CD8-positive, alpha-beta memory T cell (primary cell): ENCODE results near the gene CCDC85A. TPM values are rescaled to one million over a fixed set of nuclear protein-coding genes. Genes with fewer than 3 reads are reported as not detected.

ENCODE experiments used
- CTCF ChIA-PET: fragments of 350-600 bp; sonication (Branson Sonifier 250); formaldehyde crosslinking; loops from one replicate; lab custom pipeline; 2021; ENCODE audit warnings: antibody characterized with exemption; lab: Charles Lee
- POLR2A ChIA-PET: fragments of 350-600 bp; sonication (Branson Sonifier 250); formaldehyde crosslinking; loops from one replicate; lab custom pipeline; 2021; ENCODE audit warnings: antibody characterized with exemption; lab: Charles Lee
- DNase-seq, 5 donors: peaks; one replicate each; pipeline versions ENCODE4 v3.0.0 to v3.0.0-alpha.2; 2020 to 2022; ENCODE audit warnings: mixed read lengths in 1 of 5
- H3K27ac ChIP-seq: one replicate; pipeline ENCODE4 v1.7.0; 2013; ENCODE audit warnings: low read depth, mild to moderate bottlenecking, low read length, moderate library complexity
- H3K27me3 ChIP-seq: 2 replicates; pipeline ENCODE4 v1.7.0; 2013; ENCODE audit warnings: low read length, mild to moderate bottlenecking; ENCODE audit not compliant: insufficient read depth, poor library complexity, severe bottlenecking
- H3K36me3 ChIP-seq: 2 replicates; pipeline ENCODE4 v1.7.0; 2013; ENCODE audit warnings: mild to moderate bottlenecking, low read length, moderate library complexity; ENCODE audit not compliant: insufficient read depth
- H3K4me1 ChIP-seq: 2 replicates; pipeline ENCODE4 v1.7.0; 2013; ENCODE audit warnings: mild to moderate bottlenecking, low read length, moderate library complexity; ENCODE audit not compliant: insufficient read depth
- H3K4me3 ChIP-seq: 2 replicates; pipeline ENCODE4 v1.7.0; 2013; ENCODE audit warnings: mild to moderate bottlenecking, low read length
- H3K9me3 ChIP-seq: 2 replicates; pipeline ENCODE4 v1.7.0; 2013; ENCODE audit warnings: mild to moderate bottlenecking, low read length
- H3K27ac Mint-ChIP-seq, 8 donors: one replicate each; pipeline ENCODE4 v1.8.0; 2020 to 2021; ENCODE audit warnings: mixed read lengths in 8 of 8, mild to moderate bottlenecking in 6 of 8, inconsistent platforms in 3 of 8, moderate library complexity in 3 of 8
- H3K27me3 Mint-ChIP-seq, 2 donors: one replicate each; pipeline ENCODE4 v1.8.0; 2020 to 2021; ENCODE audit warnings: mixed read lengths in 2 of 2, mild to moderate bottlenecking in 1 of 2, moderate library complexity in 1 of 2
- H3K36me3 Mint-ChIP-seq, 3 donors: one replicate each; pipeline ENCODE4 v1.8.0; 2020 to 2021; ENCODE audit warnings: mixed read lengths in 3 of 3, inconsistent platforms in 1 of 3, mild to moderate bottlenecking in 1 of 3
- H3K4me1 Mint-ChIP-seq, 3 donors: one replicate each; pipeline ENCODE4 v1.8.0; 2020 to 2021; ENCODE audit warnings: mixed read lengths in 3 of 3, inconsistent platforms in 1 of 3, mild to moderate bottlenecking in 1 of 3
- H3K4me3 Mint-ChIP-seq, 7 donors: one replicate each; pipeline ENCODE4 v1.8.0; 2020 to 2021; ENCODE audit warnings: mixed read lengths in 7 of 7, mild to moderate bottlenecking in 6 of 7, moderate library complexity in 4 of 7, inconsistent platforms in 2 of 7
- H3K9me3 Mint-ChIP-seq, 5 donors: one replicate each; pipeline ENCODE4 v1.8.0; 2020 to 2022; ENCODE audit warnings: mixed read lengths in 5 of 5, mild to moderate bottlenecking in 3 of 5, moderate library complexity in 2 of 5, inconsistent platforms in 1 of 5
- polyA plus RNA-seq: library from polyadenylated mRNA; unstranded; fragments of 300-500 nt; fragmentation: Illumina TruSeq; gene quantifications from one replicate; pipeline ENCODE4 v1.2.3, GENCODE V29; 2021
- total RNA-seq, 2 experiments: library from RNA; stranded (reverse); gene quantifications; one replicate each; pipeline ENCODE4 v1.2.3, GENCODE V29; 2021

Gene CCDC85A
- total and polyA plus RNA-seq, 3 experiments from 2014 or later, result not detected

GRCh38 chr2:56231361-56231760 lies 47.6 kb downstream of the CCDC85A start:
- no peak for DNase-seq
- no peak overlapping the region for H3K27ac Mint-ChIP-seq
- no peaks in the 10 kb centered on the region for H3K9me3 ChIP-seq
- POLR2A ChIA-PET, result no interaction called here
- H3K36me3 ChIP-seq, result no peaks in the 10 kb centered on the region
- H3K4me3 Mint-ChIP-seq, result no peak overlapping the region
- no peak overlapping the region for H3K27ac ChIP-seq
- H3K27me3 ChIP-seq, result no peaks in the 10 kb centered on the region
- H3K4me1 ChIP-seq, result no peaks in the 10 kb centered on the region
- H3K4me1 Mint-ChIP-seq, result no peaks in the 10 kb centered on the region
- CTCF ChIA-PET, result no interaction called here
- H3K27me3 Mint-ChIP-seq, result no peaks in the 10 kb centered on the region
- no peak overlapping the region for H3K4me3 ChIP-seq
- peaks cover 6 to 19% (median 8%) of the 10 kb centered on the region in 5 donors for H3K9me3 Mint-ChIP-seq
- no peaks in the 10 kb centered on the region for H3K36me3 Mint-ChIP-seq

GRCh38 chr2:56232912-56233311 lies 49.1 kb downstream of the CCDC85A start:
- Histone ChIP-seq H3K27ac (no peak overlapping the region), H3K27me3 (no peaks in the 10 kb centered on the region), H3K4me1 (no peaks in the 10 kb centered on the region), H3K4me3 (no peak overlapping the region), H3K9me3 (no peaks in the 10 kb centered on the region), H3K36me3 (no peaks in the 10 kb centered on the region)
- H3K9me3 Mint-ChIP-seq, result peaks cover 6 to 22% (median 7%) of the 10 kb centered on the region in 5 donors
- CTCF ChIA-PET, result no interaction called here
- no peak for DNase-seq
- peaks cover 0 to 2% of the 10 kb centered on the region in 2 donors for H3K27me3 Mint-ChIP-seq
- no peak overlapping the region for H3K4me3 Mint-ChIP-seq
- no peak overlapping the region for H3K27ac Mint-ChIP-seq
- H3K36me3 Mint-ChIP-seq, result no peaks in the 10 kb centered on the region
- H3K4me1 Mint-ChIP-seq, result no peaks in the 10 kb centered on the region
- POLR2A ChIA-PET, result no interaction called here

- POLR2A ChIA-PET, result no interaction called here
- Histone ChIP-seq H3K4me3 (no peak overlapping the region), H3K4me1 (no peaks in the 10 kb centered on the region), H3K27ac (no peak overlapping the region), H3K27me3 (no peaks in the 10 kb centered on the region), H3K36me3 (no peaks in the 10 kb centered on the region), H3K9me3 (no peaks in the 10 kb centered on the region)
- H3K4me3 Mint-ChIP-seq, result no peak overlapping the region
- H3K4me1 Mint-ChIP-seq, result no peaks in the 10 kb centered on the region
- no peak overlapping the region for H3K27ac Mint-ChIP-seq
- H3K9me3 Mint-ChIP-seq, result peaks cover 6 to 25% (median 9%) of the 10 kb centered on the region in 5 donors
- CTCF ChIA-PET, result no interaction called here
- no peak for DNase-seq
- peaks cover 0 to 2% of the 10 kb centered on the region in 2 donors for H3K27me3 Mint-ChIP-seq
- no peaks in the 10 kb centered on the region for H3K36me3 Mint-ChIP-seq
Observed at GRCh38 chr2:56234241-56234640, 50.5 kb downstream of the CCDC85A start.

GRCh38 chr2:56239030-56239429 lies 55.2 kb downstream of the CCDC85A start:
- Mint-ChIP-seq H3K9me3 (peaks cover 4 to 27% (median 12%) of the 10 kb centered on the region in 5 donors), H3K27me3 (peaks cover 0 to 2% of the 10 kb centered on the region in 2 donors), H3K4me1 (no peaks in the 10 kb centered on the region), H3K4me3 (no peak overlapping the region), H3K27ac (no peak overlapping the region), H3K36me3 (no peaks in the 10 kb centered on the region)
- no peaks in the 10 kb centered on the region for H3K4me1 ChIP-seq
- H3K4me3 ChIP-seq, result no peak overlapping the region
- POLR2A ChIA-PET, result no interaction called here
- CTCF ChIA-PET, result no interaction called here
- no peaks in the 10 kb centered on the region for H3K27me3 ChIP-seq
- no peak for DNase-seq
- H3K36me3 ChIP-seq, result no peaks in the 10 kb centered on the region
- no peaks in the 10 kb centered on the region for H3K9me3 ChIP-seq
- H3K27ac ChIP-seq, result no peak overlapping the region

- Mint-ChIP-seq H3K4me1 (no peaks in the 10 kb centered on the region), H3K4me3 (no peak overlapping the region), H3K27ac (no peak overlapping the region), H3K9me3 (peaks cover 4 to 27% (median 12%) of the 10 kb centered on the region in 5 donors), H3K36me3 (no peaks in the 10 kb centered on the region), H3K27me3 (peaks cover 0 to 2% of the 10 kb centered on the region in 2 donors)
- Histone ChIP-seq H3K4me1 (no peaks in the 10 kb centered on the region), H3K4me3 (no peak overlapping the region), H3K27ac (no peak overlapping the region), H3K9me3 (no peaks in the 10 kb centered on the region), H3K27me3 (no peaks in the 10 kb centered on the region), H3K36me3 (no peaks in the 10 kb centered on the region)
- POLR2A ChIA-PET, result no interaction called here
- DNase-seq, result no peak
- CTCF ChIA-PET, result no interaction called here
Observed at GRCh38 chr2:56239437-56239836, 55.6 kb downstream of the CCDC85A start.

- Histone ChIP-seq H3K36me3 (no peaks in the 10 kb centered on the region), H3K27me3 (no peaks in the 10 kb centered on the region), H3K4me3 (no peak overlapping the region), H3K27ac (no peak overlapping the region), H3K4me1 (no peaks in the 10 kb centered on the region), H3K9me3 (no peaks in the 10 kb centered on the region)
- Mint-ChIP-seq H3K36me3 (no peaks in the 10 kb centered on the region), H3K4me1 (no peaks in the 10 kb centered on the region), H3K27me3 (peaks cover 0 to 2% of the 10 kb centered on the region in 2 donors), H3K27ac (no peak overlapping the region), H3K9me3 (peaks cover 4 to 27% (median 13%) of the 10 kb centered on the region in 5 donors), H3K4me3 (no peak overlapping the region)
- no peak for DNase-seq
- ChIA-PET CTCF (no interaction called here), POLR2A (no interaction called here)
Observed at GRCh38 chr2:56240210-56240609, 56.4 kb downstream of the CCDC85A start.

GRCh38 chr2:56244506-56244905 lies 60.7 kb downstream of the CCDC85A start:
- Mint-ChIP-seq H3K9me3 (peaks cover 4 to 22% (median 14%) of the 10 kb centered on the region in 5 donors), H3K4me3 (no peak overlapping the region), H3K27me3 (no peaks in the 10 kb centered on the region), H3K36me3 (no peaks in the 10 kb centered on the region), H3K4me1 (no peaks in the 10 kb centered on the region), H3K27ac (no peak overlapping the region)
- Histone ChIP-seq H3K36me3 (no peaks in the 10 kb centered on the region), H3K9me3 (no peaks in the 10 kb centered on the region), H3K27ac (no peak overlapping the region), H3K4me1 (no peaks in the 10 kb centered on the region), H3K4me3 (no peak overlapping the region), H3K27me3 (no peaks in the 10 kb centered on the region)
- CTCF ChIA-PET, result no interaction called here
- DNase-seq, result no peak
- POLR2A ChIA-PET, result no interaction called here

- POLR2A ChIA-PET, result no interaction called here
- H3K27ac ChIP-seq, result no peak overlapping the region
- H3K9me3 Mint-ChIP-seq, result peaks cover 4 to 22% (median 13%) of the 10 kb centered on the region in 5 donors
- H3K9me3 ChIP-seq, result no peaks in the 10 kb centered on the region
- H3K4me3 ChIP-seq, result no peak overlapping the region
- H3K36me3 Mint-ChIP-seq, result no peaks in the 10 kb centered on the region
- no peaks in the 10 kb centered on the region for H3K27me3 Mint-ChIP-seq
- H3K36me3 ChIP-seq, result no peaks in the 10 kb centered on the region
- no peaks in the 10 kb centered on the region for H3K4me1 ChIP-seq
- CTCF ChIA-PET, result no interaction called here
- no peaks in the 10 kb centered on the region for H3K27me3 ChIP-seq
- H3K4me3 Mint-ChIP-seq, result no peak overlapping the region
- H3K27ac Mint-ChIP-seq, result no peak overlapping the region
- H3K4me1 Mint-ChIP-seq, result no peaks in the 10 kb centered on the region
- no peak for DNase-seq
Observed at GRCh38 chr2:56244911-56245530, 61.2 kb downstream of the CCDC85A start.
